Hippocampal formation (tissue), 2 donors: ENCODE results near the gene ANXA3.

ENCODE experiments used
- DNase-seq, 2 donors: peaks; one replicate each; lab custom pipeline; 2025; lab: John Stamatoyannopoulos, UW

Gene ANXA3

DNA sequence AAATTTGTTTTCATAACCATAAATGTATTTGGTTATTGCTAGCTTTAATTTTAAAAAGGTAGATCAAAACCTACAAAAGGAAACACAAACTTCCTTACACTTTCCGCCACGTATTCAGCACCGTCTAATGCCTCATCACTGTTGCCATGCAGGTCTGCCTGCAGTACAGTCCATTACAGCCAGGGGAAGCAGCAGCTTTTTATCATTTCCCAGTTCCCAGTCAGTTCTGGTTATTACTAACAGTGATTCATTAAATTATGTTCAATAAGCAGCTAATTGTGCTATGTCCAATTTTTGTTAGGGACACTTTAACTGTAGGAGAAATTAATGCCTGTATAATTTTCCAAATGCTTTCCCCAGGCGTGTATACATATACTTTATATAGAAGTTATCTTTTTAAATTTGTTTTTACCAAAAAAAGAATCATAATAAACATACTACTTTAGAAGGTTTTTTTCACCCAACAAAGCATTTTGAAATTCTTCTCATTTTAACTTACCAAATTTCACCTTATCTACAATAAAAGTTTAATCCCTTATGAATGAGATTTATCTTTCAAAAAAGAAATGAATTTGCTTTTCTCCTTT, 93.3 kb downstream of the ANXA3 start:
- DNase-seq: peak; percentile 34 to 64

DNA sequence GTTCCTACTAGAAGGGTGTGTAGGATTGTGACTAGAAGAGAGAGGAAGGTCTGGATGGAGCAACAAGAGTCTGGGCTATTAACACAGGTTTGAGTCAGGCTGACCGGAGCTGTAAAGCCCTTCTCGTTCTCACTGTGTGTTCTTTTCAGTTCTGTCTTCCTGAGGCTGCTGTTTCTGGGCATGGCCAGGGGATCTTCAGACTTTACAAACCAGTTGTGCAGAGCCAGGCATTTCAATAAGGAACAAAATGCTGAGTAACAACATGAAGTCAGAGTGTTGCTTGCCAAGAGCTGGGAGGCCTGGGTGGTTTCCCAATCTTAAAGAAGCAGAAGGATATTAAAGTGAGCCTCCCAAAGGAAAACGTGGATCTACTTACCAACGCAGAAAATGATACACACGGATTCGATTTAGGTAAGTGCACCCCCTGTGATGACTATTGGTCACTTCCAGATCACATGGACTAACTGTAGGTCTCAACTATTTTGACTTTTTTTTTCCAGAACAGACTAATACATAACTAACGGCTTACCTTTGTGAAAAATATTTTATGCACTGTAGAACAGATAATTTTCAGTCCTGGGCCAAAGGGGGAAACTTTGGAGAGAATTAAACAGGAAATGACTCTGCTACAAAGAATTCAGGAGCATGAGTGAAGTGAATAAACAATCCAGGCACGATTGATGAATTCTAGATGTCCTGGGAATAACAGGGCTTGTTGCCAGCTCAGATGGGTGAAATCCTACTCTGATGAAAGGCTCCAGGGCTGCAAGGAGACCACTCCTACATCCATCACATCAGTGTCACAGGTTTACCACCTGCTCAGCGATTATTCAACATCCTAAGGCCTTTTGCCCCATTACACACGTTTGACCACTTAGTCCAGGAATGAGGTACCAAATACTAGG, 94.5 kb downstream of the ANXA3 start:
- peak in 1 of 2 donors; percentile 76 for DNase-seq

DNA sequence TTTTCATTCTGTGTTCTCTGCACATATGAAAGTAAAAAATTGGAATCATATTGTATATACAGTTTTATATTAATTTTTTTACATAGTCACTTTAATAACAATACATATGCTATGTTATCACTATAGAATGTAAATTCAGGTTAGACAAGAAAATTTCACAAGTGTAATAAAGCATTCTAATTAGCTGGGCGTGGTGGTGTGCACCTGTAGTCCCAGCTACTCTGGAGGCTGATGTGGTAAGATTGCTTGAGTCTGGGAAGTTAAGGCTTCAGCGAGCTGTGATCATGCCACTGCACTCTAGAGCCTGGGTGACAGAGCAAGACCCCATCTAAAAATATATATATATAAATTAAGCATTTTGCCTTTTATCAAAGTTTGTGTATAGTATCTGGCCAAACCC, 95.7 kb downstream of the ANXA3 start:
- no peak for DNase-seq

DNA sequence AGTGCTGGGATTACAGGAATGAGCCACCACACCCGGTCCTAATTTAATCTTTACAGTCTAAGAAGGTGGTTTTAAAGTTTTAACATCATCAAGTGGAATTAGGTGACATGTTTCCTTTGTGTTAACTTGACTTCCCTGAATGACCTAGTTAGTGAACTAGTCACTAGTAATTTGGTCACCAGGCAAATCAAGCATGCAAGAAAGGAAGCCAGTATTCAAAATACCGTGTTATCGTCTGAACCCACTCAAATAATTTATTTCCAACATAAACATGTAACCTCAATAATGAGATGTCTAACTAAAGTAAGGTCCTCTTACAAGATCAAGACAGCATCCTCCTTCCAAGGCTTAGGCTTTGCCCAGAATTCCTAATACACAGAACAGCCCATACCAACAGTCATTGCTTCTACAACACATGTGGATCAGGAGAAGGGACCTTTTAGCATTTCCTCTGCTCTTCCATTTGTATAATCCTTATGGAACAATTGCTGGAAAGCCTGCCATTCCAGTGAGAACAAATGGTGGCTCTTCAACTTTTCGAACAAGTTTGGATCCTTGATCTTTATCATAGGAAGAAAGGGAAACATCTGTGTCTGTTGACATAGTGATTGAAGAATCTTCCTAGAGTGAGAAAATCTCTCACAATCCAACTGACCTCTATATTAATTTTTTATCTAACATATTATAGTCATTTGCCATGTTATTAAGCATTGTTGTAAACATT, 97.2 kb downstream of the ANXA3 start:
- no peak for DNase-seq

DNA sequence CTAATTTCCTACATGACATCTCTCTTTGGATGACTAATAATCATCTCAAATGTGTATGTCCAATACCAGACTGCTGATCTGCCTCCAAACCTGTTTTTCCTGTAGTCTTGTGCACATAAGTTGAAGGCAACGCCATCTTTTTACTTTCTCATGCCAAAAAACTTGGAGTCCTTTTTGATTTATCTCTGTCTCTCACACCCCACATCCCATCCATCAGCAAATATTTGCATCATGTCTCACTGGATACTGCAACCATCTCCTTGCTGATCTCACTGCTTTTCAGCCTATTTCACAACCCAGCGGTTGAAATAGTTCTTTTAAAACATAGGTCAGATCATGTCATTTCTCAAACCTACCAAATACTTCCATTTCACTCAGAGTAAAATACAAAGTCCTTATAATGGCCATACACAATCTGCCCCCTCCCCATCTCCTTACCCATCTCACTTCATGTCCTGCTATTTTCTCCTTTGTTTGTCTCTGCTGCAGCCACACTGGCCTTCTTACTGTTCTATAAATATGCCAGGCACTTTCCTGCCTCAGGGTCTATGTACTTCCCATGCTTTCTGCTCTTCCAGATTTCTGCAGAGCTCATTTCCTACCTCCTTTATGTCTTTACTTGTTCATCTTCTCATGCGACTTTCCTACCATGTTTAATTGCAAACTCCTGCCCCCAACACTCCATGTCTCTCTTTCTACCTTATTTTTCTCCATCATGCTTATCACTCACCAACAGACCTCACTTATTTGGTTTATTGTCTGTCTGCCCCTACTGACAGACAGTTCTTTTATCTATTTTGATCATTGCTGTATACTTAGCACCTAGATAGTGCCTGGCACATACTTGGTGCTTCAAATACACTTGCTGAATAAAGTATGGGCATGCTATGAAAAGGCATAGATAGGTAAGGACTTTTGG, 98.8 kb downstream of the ANXA3 start:
- no peak for DNase-seq

DNA sequence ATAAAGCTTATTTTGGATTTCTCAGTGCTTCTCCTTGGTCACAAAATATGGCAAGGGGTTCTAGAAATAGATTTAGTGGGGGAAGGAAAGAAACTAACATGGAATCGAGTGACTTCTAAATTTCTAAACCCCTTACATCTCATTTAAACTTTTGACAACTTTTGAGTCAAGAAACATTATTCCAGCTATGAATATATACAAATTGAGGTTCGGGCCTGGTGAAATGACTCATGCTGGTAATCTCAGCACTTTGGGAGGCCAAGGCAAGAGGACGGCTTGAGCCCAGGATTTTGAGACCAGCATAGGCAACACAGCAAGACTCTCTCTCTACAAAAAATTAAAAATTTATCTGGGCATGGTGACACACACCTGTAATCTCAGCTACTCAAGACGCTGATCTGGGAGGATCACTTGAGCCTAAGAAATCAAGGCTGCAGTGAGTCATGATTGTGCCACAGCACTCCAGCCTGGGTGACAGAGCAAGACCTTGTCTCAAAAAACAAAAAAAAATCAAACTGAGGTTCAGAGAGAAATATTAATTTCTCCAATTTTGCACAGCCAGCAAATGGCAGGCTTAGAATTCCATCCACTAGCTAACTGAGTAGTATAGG, 99.8 kb downstream of the ANXA3 start:
- no peak for DNase-seq

DNA sequence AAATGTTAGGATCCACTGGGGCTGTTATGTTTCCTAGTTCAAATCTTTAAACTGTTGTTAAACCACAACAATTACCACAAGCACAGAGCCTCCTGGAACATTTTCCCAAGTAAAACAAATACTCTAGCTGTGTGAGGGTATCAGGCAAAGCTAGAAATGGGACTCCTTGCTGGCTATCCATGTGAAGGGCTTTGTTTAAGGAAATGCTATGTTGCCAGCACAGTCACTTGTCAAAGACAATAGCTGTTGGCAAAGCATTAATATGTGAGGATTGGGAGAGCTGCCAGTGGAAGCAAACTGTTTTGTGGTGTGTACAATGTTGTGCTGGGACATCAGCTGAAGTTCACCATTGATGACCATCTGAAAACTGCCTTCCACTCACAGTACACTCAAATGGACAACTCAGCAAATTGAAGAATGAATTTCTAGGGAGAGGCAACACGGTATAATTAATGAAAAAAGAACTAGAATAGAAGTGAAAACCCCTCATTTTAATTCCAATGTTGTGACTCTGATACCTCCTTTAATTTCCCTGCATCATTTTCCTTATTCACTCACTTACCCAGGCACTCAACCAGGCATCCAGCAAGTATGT, 100.8 kb downstream of the ANXA3 start:
- peak; percentile 72 to 89 for DNase-seq

DNA sequence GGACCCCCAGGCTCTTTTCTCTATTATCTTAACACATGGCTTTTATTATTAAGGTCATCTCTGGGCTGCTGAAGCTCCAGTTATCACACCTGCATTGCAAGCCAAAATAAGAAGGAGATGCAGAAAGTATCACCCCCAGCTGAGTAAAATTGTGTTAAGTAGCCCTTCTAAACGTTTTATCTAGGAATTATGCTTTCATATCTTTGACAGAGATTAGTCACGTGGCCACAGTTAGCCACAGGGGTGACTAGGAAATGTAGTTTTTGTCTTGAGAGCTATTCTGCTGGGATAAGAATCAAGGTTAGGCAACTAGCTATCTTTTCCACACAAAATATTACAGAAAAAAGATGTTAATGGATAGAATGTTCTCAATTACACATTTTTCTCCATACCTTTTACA, 102.1 kb downstream of the ANXA3 start:
- DNase-seq: no peak

DNA sequence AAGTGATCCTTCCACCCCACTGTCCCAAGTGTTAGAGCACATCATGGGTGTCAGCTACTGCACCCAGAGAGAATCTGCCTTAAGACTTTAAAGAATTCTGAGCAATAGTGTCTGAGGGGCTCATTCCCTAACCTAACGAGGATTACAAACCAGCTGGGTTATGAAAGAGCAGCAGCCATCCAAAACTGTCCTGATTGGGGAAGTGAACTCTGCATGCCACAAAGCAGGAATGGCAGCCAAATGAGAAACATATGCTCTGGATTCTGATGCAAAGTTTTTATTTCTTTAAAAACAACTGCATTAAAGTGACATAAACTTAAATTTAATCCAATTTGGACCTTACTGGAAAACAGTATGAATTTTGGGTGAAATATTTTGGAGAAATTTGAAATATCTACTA, 103.2 kb downstream of the ANXA3 start:
- no peak for DNase-seq

DNA sequence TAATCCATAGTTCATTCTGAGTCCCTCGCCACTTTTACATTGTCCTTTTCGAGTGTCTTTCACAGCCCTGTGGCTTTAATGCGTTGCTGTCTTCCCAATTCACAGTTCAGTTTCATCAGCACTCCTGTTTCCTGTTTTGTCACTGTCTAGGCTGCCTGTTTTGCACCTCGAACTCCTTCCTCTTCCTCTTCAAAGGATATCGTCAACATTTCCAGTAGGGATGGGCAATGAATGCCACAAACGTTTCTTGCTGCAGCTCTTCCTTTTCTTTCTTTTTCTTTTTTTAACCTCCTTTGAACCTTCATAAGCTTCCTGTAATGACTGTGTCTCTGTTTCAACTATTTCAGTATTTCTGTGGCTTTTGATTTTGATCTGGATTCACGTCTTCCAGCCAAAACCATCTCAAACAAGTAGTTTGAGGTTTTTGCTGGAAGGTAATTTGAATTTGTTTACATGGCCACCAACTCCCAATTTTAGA, 105.4 kb downstream of the ANXA3 start:
- DNase-seq: peak in 1 of 2 donors; percentile 23

DNA sequence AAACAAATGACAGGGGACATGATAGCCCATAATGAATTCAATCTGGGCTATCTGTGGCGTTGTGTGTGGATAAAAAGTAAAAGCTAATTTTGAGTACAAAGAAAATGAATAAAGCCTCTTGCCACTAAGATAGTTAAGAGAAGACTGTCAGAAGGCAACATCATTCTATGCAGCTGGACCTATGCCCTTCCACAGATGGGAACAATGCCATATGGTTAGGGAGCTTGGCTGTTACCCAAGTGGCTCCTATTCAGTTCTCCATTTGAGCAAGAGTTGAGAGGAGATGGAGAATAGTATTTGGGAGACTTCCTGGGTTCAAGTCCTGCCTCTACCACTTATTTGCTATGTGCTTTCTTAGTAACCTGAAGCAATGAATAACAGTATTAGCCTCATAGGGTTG, 107.7 kb downstream of the ANXA3 start:
- no peak for DNase-seq

DNA sequence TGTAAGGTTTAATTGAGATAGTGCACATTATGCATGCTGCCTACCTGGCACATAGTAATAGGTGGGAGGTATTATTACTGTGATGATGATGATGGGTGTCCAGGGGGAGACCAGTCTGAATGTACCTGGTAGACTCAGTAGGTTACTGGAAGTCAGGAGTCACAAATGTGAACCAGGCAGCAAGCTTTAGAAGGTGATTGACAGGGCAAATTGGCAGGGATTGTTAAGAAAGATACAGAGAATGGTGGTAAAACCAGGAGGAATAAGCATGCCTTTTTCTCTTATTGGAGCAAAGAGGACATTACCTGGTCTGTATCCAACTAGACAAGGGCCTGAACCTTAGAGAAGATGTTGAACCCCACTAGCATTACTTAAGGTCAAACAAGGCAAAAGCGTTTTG, 108.1 kb downstream of the ANXA3 start:
- no peak for DNase-seq
